GM12892 (cell line): ENCODE data around the gene PCYT2.

Experiments used
- POLR2A ChIP-seq: IDR thresholded peaks from 2 replicates; pipeline ENCODE4 v1.6.1; 2011; ENCODE audit warnings: low read depth, low read length, control low read depth
- POLR2AphosphoS5 ChIP-seq: IDR thresholded peaks from 2 replicates; pipeline ENCODE4 v1.6.1; 2011; ENCODE audit warnings: low read depth, low read length, control low read depth
- TAF1 ChIP-seq: IDR thresholded peaks from 2 replicates; pipeline ENCODE4 v1.6.1; 2011; ENCODE audit warnings: low read depth, mild to moderate bottlenecking, control low read depth, low read length, borderline replicate concordance

GRCh38 chr17:81902023-81902652, 9.1 kb downstream of the PCYT2 start, which contains the start of gene NPB:
- no peak for TF ChIP-seq POLR2A
- TF ChIP-seq TAF1: no peak
- no peak for TF ChIP-seq POLR2AphosphoS5
